Endometrium (tissue), 2 donors: ENCODE data around the gene DNAJC5.
"Not testable (repeated sequence)": the region's sequence is repeated elsewhere in the genome, so short reads cannot be mapped to it uniquely, and the experiment has no call there.

Experiments
- FAIRE-seq: peaks from 2 replicates; lab custom pipeline; 2012; peaks lifted over from hg19 to GRCh38; lab: Jason Lieb, UNC
- donor health status: control.
- donor health status: control.

Gene DNAJC5

DNA sequence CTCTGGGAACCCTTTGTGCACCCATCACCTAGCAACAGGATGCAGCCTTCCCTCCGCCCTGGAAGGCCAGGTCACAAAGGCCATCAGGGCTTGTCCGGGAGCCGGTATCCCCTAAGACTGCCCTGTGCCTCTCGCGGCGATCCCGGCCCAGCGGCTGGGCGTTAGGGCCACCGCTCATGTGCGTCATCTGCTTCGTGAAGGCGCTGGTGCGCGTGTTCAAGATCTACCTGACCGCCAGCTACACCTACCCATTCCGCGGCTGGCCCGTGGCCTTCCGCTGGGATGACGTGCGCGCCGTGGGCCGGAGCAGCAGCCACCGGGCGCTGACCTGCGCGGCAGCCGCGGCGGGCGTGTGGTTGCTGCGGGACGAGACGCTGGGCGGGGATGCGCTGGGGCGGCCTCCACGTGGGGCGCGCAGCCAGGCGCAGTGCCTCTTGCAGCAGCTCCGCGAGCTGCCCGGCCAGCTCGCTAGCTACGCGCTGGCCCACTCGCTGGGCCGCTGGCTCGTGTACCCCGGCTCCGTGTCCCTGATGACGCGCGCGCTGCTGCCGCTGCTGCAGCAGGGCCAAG is 33.5 kb upstream of the DNAJC5 start, which contains the start of gene ABHD16B:
Gene ABHD16B (plus strand): TSS at position 134 of the 570 bp plus-strand sequence. CDS start 43 bp downstream, at position 177.
- no peak for FAIRE-seq

DNA sequence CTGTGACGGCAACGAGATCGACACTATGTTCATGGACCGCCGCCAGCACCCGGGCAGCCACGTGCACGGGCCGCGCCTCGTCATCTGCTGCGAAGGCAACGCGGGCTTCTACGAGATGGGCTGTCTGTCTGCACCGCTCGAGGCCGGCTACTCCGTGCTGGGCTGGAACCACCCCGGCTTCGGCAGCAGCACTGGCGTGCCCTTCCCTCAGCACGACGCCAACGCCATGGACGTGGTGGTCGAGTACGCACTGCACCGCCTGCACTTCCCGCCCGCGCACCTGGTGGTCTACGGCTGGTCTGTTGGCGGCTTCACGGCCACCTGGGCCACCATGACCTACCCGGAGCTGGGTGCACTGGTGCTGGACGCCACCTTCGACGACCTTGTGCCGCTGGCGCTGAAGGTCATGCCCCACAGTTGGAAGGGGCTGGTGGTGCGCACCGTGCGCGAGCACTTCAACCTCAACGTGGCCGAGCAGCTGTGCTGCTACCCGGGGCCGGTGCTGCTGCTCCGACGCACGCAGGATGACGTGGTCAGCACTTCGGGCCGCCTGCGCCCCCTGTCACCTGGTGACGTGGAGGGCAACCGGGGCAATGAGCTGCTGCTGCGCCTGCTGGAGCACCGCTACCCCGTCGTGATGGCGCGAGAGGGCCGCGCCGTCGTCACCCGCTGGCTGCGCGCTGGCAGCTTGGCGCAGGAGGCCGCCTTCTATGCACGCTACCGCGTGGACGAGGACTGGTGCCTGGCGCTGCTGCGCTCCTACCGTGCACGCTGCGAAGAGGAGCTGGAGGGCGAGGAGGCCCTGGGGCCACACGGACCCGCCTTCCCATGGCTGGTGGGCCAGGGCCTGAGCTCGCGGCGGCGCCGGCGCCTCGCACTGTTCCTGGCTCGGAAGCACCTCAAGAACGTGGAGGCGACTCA is 32.7 kb upstream of the DNAJC5 start:
- FAIRE-seq, result no peak

DNA sequence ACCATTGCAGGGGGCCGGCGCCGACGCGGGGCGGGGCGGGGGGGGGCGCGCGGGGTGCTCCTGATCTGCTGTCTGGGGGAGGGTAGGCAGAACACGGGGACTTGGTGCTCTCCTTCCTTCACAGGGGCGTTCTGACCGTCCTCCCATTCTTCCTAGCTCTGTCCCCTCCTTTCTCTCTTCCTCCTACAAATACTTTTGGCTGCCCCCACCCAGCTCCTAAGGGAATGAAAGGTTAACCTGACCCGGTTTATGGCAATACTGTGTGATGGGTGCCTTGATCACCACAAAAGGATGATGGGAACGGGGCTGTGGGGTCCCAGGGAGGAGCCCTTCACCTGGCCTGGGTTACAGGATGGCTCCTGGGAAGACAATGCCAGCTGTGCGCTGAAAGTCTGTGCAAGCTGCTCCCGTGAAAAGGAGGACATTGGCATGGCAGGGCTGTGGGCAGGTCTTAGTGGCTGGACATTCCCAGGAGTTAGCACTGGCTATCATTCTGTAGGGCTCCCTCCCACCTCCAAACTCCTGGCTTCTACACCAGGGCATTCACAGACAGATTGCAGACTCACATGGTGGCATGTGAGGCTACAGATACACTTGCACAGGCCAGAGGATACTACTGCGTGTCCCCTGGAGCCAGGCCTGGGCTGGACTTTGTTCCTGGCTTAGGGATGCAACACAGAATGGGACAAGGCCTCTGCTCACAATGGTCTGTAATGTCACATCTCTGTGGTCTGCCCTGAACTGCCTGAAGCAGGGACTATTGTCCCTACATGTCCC is 31.7 kb upstream of the DNAJC5 start:
- no peak for FAIRE-seq

DNA sequence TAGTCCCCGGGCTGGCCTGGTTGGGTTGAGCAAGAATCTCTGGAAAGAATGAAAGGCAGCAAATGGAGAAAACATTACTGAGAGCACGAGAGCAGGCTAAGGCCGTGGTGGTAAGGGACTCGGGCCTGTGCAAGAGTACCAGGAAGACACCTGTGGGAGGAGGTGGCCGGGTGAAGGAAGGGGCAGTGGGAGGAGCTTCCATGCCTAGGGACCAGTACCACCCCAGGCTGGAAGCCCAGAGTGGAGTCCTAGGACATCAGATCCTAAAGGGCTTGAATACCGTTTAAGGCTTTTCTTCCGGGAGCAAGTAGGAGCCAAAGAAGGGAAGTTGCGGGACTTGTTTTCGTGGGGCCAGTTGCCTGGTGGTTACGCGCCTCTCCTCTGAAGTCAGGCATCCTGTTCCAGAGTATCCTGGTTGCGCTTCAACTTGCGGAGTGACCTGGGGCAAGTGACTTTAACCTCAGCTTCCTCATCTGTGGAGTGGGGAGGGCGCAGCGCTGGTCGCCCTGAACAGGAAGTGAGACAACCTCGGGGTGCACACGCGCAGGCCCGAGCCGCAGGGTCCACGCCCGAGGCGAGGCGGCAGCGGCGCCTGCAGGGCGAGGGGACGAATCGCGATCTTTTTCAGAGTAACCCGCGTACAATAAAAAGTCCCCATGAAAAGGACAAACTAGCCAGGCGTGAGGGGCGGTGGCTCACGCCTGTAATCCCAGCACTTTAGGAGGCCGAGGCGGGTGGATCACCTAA is 31.0 kb upstream of the DNAJC5 start:
- FAIRE-seq, result no peak

DNA sequence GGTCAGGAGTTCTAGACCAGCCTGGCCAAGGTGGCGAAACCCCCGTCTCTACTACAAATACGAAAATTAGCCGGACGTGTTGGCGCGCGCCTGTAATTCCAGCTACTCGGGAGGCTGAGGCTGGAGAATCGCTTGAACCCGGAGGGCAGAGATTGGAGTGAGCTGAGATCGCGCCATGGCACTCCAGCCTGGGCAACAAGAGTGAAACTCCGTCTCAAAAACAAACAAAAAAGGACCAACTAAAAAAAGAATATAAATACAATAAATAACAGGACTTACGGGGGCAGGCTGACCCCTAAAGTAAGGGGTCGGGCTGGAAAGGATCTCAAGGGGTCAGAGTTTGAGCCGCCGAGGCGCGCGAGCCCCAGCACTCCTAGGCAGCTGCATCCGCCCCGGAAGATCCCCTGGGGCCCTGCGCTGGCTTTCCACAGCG is 30.4 kb upstream of the DNAJC5 start:
- no peak for FAIRE-seq

DNA sequence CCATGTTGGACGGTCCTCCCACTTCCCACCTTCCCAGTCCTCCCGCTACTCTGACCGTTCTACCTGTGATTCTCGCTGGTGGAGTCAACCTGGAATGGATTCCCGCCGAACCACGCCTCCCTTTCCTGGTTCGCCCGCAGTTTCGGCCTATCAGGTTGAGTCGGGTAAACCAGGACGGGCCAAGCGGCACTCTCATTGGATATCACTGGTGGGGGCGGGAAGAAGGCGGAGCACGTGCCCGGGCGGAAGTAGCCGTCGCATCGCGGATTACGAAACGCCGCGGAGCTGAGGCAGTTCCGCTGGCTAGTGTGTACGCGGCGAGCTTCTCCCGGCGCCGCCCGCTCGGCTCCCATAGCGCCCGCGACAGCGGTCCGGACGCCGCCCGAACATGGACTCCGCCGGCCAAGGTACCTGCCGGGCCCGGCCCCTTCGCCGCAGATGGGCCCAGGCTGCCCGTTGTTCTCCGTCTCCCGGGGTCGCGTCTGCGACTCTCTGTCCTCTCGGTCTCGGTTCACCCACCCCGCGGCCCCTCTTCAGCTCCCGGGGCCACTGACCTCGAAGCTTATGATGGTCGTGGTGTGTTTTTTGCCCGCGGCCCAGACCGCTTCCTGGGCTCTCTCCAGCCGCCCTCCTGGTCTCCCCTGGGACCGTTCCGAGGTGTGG is 29.8 kb upstream of the DNAJC5 start, which contains the start of gene TPD52L2:
Gene TPD52L2 (plus strand): TSS at position 293 of the 663 bp plus-strand sequence. CDS start 96 bp downstream, at position 389.
- FAIRE-seq, result peak; percentile 91

DNA sequence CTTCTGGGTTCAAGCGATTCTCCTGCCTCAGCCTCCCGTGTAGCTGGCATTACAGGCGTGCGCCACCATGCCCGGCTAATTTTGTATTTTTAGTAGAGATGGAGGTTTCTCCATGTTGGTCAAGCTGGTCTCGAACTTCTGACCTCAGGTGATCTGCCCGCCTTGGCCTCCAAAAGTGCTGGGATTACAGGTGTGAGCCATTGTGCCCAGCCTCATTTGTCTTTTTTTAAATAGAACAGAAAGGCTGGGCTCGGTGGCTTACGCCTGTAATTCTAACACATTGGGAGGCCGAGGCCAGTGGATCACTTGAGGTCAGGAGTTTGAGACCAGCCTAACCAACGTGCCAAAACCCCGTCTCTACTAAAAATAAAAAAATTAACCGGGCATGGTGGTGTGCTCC is 27.9 kb upstream of the DNAJC5 start:
- not testable (repeated sequence) for FAIRE-seq

DNA sequence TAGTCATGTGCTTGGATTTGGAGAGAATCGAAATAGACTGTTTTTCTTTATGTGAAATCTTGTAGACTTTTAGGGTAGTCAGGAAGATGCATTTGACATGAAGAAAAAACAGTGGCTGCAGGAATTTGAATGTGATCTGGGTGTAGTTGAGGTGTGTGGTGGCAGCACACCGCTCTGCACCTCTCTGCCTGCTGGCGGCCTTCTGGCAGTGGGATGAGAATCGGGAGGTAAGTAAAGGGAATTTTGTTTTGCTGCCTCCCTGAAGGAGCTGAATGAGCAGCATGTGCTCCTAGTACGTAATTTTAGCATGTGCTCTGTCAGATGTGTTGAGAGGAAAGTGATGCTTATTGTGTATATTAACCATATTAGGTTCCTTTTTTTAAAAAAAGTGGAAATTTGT is 26.7 kb upstream of the DNAJC5 start:
- FAIRE-seq, result no peak

DNA sequence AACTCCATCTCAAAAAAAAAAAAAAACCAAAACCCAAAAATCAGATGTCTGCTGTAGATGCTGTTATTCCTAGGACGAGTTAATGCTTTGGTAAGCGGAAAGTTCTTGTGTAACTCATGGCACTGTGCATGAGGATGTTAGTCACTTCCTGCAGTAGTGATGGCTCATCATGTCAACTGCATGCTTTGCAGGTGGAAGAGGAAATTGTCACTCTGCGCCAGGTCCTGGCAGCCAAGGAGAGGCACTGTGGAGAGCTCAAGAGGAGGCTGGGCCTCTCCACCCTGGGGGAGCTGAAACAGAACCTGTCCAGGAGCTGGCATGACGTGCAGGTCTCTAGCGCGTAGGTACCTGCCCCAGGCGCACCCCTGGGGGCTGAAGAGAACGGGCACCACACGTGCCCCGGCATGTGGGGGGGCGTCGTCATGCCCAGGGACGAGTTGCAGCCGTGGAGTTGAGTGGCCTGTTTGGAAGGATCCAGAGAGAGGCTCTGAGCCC is 21.4 kb upstream of the DNAJC5 start:
- no peak for FAIRE-seq

DNA sequence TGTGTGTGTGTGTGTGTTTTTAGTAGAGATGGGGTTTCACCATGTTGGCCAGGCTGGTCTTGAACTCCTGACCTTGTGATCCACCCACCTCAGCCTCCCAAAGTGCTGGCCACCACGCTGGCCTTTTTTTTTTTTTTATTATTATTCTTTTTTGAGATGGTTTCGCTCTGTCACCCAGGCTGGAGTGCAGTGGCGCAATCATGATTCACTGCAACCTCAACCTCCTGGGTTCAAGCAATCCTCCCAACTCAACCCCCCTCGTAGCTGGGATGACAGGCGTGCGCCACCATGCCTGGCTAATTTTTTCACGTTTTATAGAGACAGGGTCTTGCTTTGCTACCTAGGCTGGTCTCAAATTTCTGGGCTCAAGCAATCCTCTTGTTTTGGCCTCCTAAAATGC is 20.7 kb upstream of the DNAJC5 start:
- FAIRE-seq, result not testable (repeated sequence)

DNA sequence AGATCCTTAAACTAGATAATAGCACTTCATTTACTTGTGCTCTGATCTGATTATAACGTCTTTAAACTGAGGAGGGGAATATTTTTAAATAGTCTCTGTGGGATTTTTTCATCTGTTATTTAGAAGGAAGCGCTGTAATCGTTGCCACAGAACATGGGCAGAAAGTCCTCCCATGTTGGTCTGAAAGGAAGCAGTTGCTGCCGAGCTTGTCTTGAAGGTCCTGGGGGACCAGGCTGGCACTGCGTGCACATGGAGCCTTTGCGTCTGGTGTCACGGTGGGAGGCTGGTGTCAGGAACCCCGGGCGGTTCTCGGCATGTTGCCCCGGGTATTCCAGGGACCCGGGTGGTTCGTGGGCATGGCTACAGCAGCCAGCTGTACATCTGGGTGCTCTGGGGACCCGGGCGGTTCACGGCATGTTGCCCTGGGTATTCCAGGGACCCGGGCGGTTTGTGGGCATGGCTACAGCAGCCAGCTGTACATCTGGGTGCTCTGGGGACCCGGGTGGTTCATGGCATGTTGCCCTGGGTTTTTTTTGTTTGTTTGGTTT is 18.4 kb upstream of the DNAJC5 start:
- no peak for FAIRE-seq

DNA sequence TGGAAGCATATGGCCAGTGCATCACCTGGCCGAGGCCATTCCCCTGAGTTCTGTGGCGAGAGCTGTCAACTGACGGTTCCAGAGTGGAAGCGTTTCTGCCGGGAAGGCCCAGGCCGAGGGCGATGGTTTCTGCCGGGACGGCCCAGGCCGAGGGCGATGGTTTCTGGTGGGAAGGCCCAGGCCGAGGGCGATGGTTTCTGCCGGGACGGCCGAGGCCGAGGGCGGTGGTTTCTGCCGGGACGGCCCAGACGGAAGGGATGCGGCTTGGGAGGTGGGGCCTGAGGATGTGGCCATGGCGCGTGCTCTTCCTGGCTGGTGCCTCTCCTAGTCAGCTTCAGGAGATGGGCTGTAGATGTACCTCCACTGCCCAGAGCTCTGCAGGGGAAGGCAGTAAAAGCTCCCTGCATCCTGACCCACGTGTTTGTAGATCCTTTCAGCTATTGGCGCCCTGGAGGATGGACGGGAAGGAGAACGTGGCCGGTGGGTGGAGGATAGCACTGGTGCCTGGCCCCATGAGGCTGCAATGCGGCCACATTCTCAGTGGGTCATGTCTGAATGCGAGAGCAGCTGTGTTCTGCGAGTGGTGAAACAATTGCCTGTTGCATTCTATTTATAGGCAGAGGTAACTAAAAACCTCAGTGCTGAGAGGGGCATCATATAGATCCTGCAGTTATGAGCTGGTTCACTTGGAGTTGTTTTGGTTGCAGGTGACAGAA is 17.0 kb upstream of the DNAJC5 start:
- no peak for FAIRE-seq

DNA sequence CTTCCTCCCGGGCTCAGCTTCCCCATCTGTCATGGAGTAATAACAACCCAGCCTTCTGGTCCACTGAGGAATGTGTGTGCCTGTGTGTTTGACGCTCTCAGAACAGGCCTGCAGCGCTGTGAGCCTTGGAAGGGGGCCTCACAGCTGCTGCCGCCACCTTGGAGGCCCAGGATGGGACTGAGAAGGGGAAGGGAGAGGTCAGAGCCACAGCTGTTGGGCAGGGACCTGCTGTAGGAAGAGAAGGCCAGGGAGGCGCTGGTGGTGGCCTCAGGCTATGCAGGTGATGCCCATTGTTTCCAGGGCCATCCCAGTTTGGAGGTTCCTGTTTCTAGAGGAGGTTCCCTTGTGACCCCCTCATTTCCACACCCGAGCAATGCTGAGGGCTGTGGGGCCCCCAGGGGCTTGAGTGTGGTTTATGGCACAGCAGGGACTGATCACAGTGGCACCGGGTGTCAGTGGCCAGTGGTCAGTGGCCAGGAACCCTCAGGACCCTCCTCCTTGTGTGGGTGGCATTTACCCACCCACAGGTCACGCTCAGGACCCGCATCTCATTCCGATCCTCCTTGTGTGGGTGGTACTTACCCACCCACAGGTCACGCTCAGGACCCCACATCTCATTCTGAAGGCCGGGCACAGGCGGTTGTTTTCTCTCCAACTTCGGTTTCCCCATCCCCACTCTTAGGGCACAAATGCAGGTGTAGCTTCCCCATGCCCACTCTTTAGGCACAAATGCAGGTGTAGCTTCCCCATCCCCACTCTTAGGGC is 15.8 kb upstream of the DNAJC5 start:
- no peak for FAIRE-seq

DNA sequence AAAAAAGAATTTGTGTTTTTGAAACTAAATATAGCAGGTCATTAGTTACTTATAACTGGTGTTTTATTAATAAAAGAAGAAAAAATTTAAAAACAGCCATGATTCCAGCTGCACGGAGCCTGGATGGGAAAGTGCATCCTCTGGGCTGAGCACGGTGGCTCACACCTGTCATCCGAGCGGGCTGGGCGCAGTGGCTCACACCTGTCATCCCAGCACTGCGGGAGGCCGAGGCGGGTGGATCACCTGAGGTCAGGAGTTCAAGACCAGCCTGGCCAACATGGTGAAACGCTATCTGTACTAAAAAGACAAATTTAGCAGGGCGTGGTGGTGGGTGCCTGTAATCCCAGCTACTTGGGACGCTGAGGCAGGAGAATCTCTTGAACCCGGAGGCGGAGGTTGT is 14.0 kb upstream of the DNAJC5 start:
- FAIRE-seq, result not testable (repeated sequence)

DNA sequence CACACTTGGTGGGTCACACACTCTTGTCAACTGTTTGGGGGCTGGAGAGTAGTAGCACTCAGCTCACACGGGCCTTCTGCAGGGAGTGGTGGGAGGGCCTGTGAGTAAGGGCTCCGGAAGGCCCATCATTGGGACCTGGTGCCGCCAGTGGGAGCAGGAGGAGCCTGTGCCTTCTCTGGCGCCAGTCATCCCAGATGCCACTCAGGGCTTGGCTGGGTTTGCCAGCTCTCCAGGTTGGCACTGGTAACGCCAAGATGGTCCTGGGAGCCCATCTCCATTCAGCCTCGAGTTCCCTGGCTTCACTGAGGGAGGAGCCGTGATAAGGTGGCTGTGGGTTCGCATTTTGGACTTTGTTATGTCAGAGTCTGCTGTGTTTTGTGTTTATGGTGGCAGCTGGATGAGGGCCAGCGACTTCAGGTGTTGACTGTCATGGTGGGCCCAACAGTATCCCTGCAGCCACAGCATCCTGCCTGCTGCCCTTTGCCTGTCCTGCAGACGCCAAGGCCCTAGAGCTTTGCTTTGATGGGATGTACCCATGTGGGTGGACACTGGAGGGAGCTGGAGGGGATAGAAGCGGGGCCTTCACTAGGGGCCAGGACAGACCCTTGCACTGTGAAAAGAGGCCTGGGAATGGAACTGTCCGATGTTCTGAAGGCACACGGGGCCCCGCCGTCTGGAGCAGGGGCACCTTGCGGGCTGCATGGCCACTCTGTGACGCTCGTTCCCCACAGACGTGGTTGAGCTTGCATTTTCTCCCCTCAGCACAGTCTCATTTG is 13.3 kb upstream of the DNAJC5 start:
- FAIRE-seq, result no peak

DNA sequence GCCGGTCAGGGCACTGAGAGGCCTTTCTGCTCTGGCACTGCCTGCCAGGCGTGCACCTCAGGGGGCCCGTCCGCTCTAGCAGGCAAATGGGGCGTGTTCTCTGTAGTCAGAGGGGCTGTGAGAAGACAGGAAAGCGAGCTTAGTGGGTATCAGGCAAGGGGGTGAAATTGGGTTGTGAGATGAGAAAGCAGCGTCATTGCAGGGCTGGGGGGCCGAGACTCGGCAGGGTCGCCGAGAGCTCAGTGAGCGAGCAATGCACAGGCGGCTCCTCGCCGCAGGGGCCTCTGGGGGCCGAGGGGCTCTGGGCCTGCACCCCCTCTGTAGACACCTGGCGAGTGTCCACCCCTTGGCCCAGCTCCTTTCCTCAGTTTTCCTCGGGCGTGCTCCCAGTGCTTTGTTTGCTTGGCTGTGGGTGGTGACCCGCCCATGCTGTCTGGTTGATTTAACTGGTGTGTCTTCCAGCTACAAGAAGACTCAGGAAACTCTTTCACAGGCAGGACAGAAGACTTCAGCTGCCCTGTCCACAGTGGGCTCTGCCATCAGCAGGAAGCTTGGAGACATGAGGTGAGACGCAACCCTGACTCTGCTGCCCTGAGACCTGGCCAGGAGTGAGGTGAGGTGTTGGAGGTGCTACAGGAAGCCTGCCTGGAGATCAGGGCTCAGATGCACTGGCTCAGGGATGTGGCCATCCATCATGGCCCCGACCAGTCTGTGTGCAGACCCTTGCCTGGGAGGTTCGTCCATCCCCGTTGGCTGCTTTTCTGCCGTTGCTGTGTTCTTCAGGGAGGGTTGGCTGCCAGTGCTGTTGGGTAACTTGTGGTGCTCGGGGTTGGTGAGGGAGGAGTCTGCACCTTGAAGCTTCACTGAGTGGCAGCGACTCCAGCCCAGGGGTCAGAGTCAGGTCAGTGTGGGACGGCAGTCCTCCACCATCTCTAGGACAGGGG is 12.4 kb upstream of the DNAJC5 start:
- FAIRE-seq, result no peak

DNA sequence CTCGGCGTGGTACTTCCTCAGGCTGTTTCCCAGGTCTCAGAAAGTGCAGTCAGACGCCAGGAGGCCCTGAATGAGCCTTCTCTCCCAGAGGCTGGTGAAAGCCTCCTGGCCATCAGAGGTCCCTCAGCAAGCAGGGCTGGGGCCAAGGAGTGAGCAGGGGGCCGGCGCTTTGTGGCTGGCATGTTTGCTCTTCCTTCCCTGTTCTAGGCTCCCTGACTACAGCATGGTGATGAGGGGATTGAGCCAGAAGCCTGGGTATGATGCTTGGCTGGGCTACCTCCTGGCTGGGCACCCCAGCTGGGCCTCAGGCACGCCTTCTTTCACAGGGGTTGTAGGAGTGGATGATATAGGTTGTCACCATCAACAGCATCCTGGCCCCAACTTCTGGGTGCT is 11.7 kb upstream of the DNAJC5 start:
- no peak for FAIRE-seq
